Fibroblast of the aortic adventitia (primary cell): ENCODE measurements around the gene SAFB. TPM values are rescaled to one million over a fixed set of nuclear protein-coding genes. Genes with fewer than 3 reads are reported as not detected.

Experiments used
- DNase-seq: peaks from one replicate; pipeline ENCODE4 v3.0.0-alpha.2; 2010; ENCODE audit warnings: low read depth
- H3K4me3 ChIP-seq: 2 replicates; pipeline ENCODE4 v1.5.1; 2011; ENCODE audit warnings: low read depth, mild to moderate bottlenecking, control low read depth, low read length, moderate library complexity
- total RNA-seq: library from RNA; depleted of rRNA; stranded (reverse); fragments of >200 nt; gene quantifications from 2 replicates; pipeline ENCODE4 v1.2.3, GENCODE V29; 2012; ENCODE audit warnings: low replicate concordance
- TF ChIP-seq, protein P1 (sequence below): IDR thresholded peaks from 2 replicates; pipeline ENCODE4 v1.5.1; 2011; ENCODE audit warnings: mild to moderate bottlenecking, low read length, control low read depth, inconsistent platforms; ENCODE audit not compliant: insufficient read depth

SAFB gene
- total RNA-seq, 1 donor, result 43.5 TPM

DNA sequence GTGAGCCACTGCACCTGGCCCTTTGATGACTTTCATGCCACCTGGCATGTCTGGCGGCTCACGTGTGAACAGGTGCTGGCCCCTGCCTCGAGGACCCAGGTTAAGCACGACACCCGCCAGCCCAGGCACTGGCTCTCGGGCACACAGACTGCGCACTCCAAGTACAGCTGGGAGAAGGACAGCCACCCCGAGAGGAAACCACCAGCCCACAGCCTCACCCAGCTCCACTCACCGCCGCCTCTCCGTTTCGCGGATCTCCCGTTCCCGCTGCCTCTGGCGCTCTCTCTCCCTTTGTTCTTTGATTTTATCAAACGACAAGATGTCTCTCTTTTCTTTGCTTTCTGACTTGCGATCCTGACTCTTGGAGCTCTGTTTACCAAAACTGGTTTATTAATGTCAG is 27.8 kb upstream of the SAFB start:
- no peak overlapping the region for H3K4me3 ChIP-seq
- no peak for DNase-seq
- TF ChIP-seq, protein P1, sequence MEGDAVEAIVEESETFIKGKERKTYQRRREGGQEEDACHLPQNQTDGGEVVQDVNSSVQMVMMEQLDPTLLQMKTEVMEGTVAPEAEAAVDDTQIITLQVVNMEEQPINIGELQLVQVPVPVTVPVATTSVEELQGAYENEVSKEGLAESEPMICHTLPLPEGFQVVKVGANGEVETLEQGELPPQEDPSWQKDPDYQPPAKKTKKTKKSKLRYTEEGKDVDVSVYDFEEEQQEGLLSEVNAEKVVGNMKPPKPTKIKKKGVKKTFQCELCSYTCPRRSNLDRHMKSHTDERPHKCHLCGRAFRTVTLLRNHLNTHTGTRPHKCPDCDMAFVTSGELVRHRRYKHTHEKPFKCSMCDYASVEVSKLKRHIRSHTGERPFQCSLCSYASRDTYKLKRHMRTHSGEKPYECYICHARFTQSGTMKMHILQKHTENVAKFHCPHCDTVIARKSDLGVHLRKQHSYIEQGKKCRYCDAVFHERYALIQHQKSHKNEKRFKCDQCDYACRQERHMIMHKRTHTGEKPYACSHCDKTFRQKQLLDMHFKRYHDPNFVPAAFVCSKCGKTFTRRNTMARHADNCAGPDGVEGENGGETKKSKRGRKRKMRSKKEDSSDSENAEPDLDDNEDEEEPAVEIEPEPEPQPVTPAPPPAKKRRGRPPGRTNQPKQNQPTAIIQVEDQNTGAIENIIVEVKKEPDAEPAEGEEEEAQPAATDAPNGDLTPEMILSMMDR, result no peak

DNA sequence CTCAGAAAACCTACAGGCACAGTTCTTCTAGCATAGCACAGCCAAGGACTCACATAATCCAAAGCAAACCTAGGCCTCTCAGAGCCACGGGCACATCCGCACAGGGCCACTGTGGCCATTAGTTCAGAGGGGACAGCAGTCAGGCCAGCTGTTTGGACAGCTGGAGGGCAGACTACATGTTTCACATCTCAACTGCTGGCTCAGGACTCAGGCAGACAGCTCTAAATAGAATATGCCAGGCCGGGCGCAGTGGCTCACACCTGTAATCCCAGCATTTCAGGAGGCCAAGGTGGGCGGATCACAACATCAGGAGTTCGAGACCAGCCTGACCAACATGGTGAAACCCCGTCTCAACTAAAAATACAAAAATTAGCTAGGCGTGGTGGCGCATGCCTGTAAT is 27.1 kb upstream of the SAFB start:
- TF ChIP-seq, protein P1, result no peak
- DNase-seq, result no peak

GRCh38 chr19:5600797-5601196 is 22.1 kb upstream of the SAFB start:
- no peak for DNase-seq
- TF ChIP-seq, protein P1, result no peak
- H3K4me3 ChIP-seq, result no peak overlapping the region

More for the DNA sequence above, 27.1 kb upstream of the SAFB start:
- H3K4me3 ChIP-seq, result no peak overlapping the region

- H3K4me3 ChIP-seq, result no peak overlapping the region
- no peak for DNase-seq
- TF ChIP-seq, protein P1, result no peak
These were observed 19.3 kb upstream of the SAFB start for GRCh38 chr19:5603626-5604025.

- DNase-seq, result no peak
- TF ChIP-seq, protein P1, result no peak
- H3K4me3 ChIP-seq, result no peak overlapping the region
These were observed 17.5 kb upstream of the SAFB start for GRCh38 chr19:5605362-5605761.

- DNase-seq, result no peak
- no peak overlapping the region for H3K4me3 ChIP-seq
- TF ChIP-seq, protein P1, result no peak
These were observed 15.3 kb upstream of the SAFB start for GRCh38 chr19:5607318-5608275.
